ENCODE measurements around the gene DMRT2. TPM values are rescaled to one million over a fixed set of nuclear protein-coding genes. Genes with fewer than 3 reads are reported as not detected.

The DMRT2 gene
- 0.07 TPM for polyA plus RNA-seq (2013, experiment 1 of 2; ENCODE audit: insufficient read length)
- 0.11 TPM for polyA plus RNA-seq (2013, experiment 2 of 2; ENCODE audit: insufficient read length)

GRCh38 chr9:1050125-1050895, at the start of gene DMRT2:
Gene DMRT2 (plus strand): TSS chr9:1050357. CDS start chr9:1051614, 1,257 bp downstream.
- DNase-seq, result peak; percentile 88

- DNase-seq, result peak; percentile 6
Measured at GRCh38 chr9:1001838-1002237, 48.3 kb upstream of the DMRT2 start.

DNA sequence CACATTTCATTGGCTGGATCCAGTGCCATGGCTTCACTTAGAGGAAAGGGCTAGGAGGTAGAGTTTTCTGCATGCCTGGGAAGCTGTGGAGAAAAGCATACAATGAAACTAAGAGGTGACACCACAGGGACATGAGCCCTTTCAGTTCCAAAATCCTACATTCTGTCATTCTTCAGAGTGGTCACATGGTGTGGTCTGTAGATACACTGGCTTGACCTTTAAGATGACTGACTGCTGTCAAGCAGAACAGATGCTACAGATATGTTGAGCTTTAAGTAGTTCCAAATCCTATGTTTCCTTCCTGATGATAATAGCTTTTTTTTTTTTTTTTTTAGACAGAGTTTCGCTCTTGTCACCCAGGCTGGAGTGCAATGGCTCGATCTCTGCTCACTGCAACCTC, 47.5 kb upstream of the DMRT2 start:
- no peak for DNase-seq

GRCh38 chr9:1005043-1005667, 45.0 kb upstream of the DMRT2 start:
- DNase-seq, result peak; percentile 60

GRCh38 chr9:1007312-1007711, 42.8 kb upstream of the DMRT2 start:
- DNase-seq, result no peak

- no peak for DNase-seq
Measured at GRCh38 chr9:1008216-1008615, 41.9 kb upstream of the DMRT2 start.

- DNase-seq, result peak; percentile 70
Measured at GRCh38 chr9:1009101-1009707, 41.0 kb upstream of the DMRT2 start.

DNA sequence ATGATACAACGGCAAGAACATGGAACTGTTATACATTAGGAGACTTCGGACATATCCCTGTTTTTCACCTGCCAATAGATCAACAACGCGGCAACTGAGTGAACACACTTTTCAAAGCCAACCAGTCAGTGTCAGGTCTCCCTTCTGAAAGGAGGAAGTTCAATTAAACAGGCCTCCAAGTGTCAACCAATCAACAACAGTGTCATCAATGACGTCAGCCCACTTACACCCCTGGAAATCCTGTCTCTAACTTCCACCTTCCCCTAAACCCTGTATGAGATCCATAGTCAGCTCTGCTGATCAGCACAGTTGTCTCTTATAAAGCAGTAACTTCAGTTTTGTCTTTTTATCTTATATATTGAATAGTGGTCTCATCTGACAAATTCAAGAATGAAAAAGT, 37.1 kb upstream of the DMRT2 start:
- DNase-seq, result no peak

DNA sequence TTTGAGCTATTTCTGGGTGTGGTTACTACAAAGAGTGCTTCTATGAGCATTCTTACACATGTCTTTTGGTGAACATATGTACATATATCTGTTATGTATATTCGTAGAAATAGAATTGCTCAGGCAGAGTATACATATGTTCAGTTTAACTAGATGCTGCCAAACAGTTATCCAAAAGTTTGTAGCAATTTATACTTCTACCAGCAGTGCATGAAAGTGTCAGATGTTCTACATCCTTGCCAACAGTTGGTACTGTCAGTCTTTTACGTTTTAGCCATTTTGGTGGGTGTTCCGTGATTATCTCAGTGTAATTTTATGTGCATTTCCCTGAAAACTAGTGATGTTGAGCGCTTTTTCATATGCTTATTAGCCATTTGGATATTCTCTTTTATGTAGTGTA, 35.9 kb upstream of the DMRT2 start:
- no peak for DNase-seq

DNA sequence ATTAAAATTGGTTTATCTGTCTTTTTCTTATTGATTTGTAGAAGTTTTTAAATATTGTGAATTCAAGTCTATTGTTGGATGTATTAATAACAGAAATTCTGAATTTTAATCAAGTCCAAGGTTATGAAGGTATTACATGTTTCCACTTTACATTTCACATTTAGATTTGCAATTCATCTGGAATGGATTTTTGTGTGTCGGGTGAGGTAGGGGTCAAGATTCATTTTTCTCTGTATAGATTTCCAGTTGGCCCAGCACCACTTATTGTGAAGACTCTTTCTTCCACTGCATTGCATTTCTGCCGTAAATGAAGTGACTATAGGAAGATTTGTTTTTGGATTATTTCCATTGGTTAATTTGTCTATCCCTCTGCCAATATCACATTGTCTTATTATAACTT, 35.5 kb upstream of the DMRT2 start:
- DNase-seq, result no peak

DNA sequence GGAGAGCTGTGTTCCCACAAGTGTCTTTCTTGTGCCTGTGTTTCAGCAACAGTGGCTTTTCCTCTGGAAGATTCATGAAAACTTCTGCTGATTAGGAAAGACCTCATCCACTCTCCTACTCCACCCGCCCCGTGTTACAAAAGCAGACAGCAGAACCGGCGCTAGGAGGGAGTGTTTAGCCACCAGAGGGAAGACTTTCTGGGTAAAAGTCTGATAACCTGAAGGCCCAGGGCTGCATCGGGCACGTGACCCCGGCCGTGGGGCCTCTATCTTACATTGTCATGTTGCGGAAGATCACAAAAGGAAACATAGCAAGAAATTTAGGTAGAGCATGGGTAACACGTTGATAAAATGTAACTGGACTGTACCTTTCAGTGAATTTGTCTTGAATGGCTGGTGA, 32.0 kb upstream of the DMRT2 start:
- DNase-seq, result no peak

DNA sequence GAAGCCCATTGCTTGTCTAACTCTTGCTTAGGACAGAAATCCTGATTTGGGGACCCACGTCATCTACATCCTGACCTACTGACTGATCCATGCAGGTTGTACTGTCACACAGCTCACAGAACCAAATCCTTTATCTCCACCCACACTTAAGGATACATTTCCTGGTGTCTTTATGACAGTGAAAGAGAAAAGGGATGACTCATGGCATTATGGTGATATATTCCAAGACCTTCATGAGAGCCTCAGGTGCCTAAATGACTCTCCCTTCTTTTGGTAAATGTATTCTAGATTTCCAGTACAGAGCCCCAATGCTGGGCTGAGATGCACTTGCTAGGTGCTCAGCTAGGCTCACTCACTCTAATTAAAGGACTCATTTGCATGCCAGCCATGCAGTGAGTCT, 26.0 kb upstream of the DMRT2 start:
- DNase-seq, result no peak

DNA sequence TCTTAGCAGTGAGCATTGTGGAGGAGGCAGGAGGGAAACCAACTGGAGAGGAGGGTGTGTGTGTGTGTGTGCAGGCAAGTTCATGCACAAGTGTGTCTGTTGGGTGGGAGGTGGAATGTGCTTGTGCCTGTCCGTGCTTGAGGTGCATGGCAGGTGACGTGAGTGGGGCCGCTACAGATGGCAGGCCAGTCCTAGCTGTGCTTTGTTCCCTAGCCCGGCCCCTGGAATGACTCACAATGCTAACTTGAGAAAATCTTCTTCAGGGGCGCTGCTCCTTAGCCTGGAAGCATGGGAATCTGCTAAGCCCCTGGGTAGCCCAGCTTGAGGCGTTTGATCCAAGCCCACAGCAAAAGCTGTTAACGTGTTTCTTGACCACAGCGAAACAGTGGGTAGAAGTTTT, 25.0 kb upstream of the DMRT2 start:
- DNase-seq, result no peak

GRCh38 chr9:1026219-1026618, 23.9 kb upstream of the DMRT2 start:
- no peak for DNase-seq

DNA sequence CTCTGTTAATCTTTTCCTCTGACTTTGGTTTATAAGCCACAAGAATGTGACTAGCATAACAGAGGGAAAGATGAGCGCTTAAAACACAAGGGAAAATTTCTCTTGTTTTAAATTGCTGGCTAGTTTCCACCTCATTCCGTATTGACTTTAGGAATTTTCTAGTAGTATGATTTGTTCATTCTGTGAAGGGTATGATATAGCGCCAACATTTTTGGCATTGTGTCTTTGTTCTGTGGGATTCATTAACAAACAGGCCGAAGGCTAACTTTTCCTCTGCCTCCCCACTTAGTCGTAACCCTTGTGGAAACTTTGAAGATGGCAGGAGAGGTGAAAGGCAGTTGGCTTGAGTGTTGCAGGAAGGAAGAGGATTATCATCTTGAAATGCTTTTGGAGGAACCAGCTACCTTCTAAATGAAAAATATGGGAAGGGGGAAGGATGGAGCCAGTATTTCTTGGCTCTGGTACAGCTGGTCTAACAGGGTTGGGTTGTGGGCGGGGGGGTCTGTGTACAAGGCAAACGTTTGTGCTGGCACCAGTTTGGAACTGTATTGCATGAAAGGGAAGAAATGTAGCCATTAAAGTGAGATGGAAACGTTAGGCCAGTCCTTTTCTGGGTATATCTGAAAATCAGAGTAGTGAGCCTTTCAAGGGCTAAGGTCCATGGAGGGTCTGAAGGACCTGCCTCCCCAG, 21.5 kb upstream of the DMRT2 start:
- no peak for DNase-seq

- no peak for DNase-seq
Measured at GRCh38 chr9:1031951-1032601, 18.1 kb upstream of the DMRT2 start.

GRCh38 chr9:1034271-1034670, 15.9 kb upstream of the DMRT2 start:
- DNase-seq, result no peak

DNA sequence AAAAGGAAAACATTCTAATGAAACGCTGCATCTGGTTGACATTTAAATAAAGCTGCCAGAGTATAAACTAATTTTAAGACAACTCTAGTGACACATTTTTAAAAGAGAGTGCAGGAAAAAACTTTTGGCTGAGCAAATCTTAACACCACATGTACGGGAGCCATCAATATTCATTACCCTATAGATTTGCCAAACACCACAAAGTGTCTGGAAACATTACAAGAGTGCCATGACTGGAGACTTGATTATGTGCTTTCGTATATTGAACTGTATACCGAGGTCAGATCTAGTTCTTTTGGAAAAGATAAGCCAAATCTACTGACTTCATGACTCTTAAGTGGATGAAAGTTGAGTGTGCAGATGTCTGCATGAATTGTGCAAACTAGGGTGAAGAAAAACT, 10.6 kb upstream of the DMRT2 start:
- no peak for DNase-seq

DNA sequence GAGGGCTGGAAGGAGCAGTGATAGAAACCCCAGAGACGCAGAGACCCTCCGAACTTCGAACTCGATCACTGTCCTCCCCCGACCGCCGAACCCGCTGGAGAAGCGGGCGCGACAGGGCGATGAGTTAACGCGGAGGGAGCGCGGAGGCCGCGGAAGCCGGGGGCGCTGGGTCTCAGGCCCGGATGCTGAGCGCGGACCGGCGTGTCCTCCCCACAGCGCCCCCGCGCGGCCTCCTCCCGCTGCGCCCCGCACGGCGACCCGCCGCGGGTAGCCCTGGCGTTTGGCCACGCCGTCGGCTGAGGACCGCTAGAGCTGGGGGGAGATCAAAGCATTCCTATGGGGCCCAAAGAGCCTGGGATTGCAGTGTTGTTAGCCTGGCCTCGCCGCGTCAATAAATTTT, 7.7 kb upstream of the DMRT2 start:
- DNase-seq, result peak; percentile 31

- DNase-seq, result no peak
Measured at GRCh38 chr9:1044643-1045042, 5.5 kb upstream of the DMRT2 start.

GRCh38 chr9:1046639-1047572, 3.3 kb upstream of the DMRT2 start:
- no peak for DNase-seq
